Body of pancreas (tissue), 4 donors: ENCODE results near the gene EEFSEC. TPM values are rescaled to one million over a fixed set of nuclear protein-coding genes. Genes with fewer than 3 reads are reported as not detected.
A peak's percentile ranks its signal among the peaks of the same experiment; 100 is the strongest.

Source experiments
- ATAC-seq: fragments of 150-250 bp; one replicate; pipeline ENCODE4 v1.9.1; 2016
- DNase-seq, 4 donors: peaks; one replicate each; pipeline ENCODE4 v3.0.0-alpha.2; 2019
- H3K27ac ChIP-seq, 4 donors: fragments of 200-600 bp; sonication (generic); 1 replicate in 3 of 4; 2 replicates in 1 of 4; pipeline versions ENCODE4 v1.5.1 to v1.6.1; 2016 to 2019; ENCODE audit warnings: mild to moderate bottlenecking in 1 of 4, mixed read lengths in 1 of 4, moderate library complexity in 1 of 4
- H3K27me3 ChIP-seq, 2 donors: fragments of 200-600 bp; sonication (generic); one replicate each; pipeline ENCODE4 v1.6.0; 2016; ENCODE audit warnings: mild to moderate bottlenecking in 1 of 2
- H3K36me3 ChIP-seq, 2 donors: fragments of 200-600 bp; sonication (generic); replicated peaks in 1 of 2; 2 replicates each; pipeline ENCODE4 v1.5.1; 2016; ENCODE audit warnings: low read depth in 2 of 2; ENCODE audit not compliant: insufficient read depth in 1 of 2
- H3K4me1 ChIP-seq: fragments of 200-600 bp; sonication (generic); one replicate; pipeline ENCODE4 v1.6.0; 2016
- H3K4me3 ChIP-seq, 2 donors: fragments of 200-600 bp; sonication (generic); 1 replicate in 1 of 2; 2 replicates in 1 of 2; pipeline ENCODE4 v1.5.1; 2016 to 2019
- H3K9me3 ChIP-seq, 3 donors: fragments of 200-600 bp; sonication (generic); 1 replicate in 2 of 3; 2 replicates in 1 of 3; pipeline ENCODE4 v1.5.1; 2016
- CTCF ChIP-seq, 7 experiments: fragments of 450-650 bp in 4 of 7; fragments of 200-600 bp in 3 of 7; sonication (generic) in 3 of 7; IDR thresholded peaks; one replicate each; pipeline ENCODE4 v1.5.1; 2016 to 2019; ENCODE audit warnings: antibody characterized with exemption in 7 of 7
- POLR2A ChIP-seq, 3 donors: fragments of 450-650 bp; IDR thresholded peaks; one replicate each; pipeline ENCODE4 v1.6.1; 2016; ENCODE audit warnings: antibody characterized with exemption in 3 of 3, mild to moderate bottlenecking in 2 of 3
- WGBS, 2 donors: methylation state at CpG; one replicate each; pipeline ENCODE4 v1.1.5; 2017; 5-methylcytosine and 5-hydroxymethylcytosine counted together
- intact Hi-C: fragments of 100-400 bp; cut with DNase I; formaldehyde crosslinking; loops from one replicate; pipeline ENCODE4 v1.15.1; 2023
- total RNA-seq, 2 donors: library from RNA; depleted of rRNA; stranded (reverse); fragments of >200 nt; gene quantifications; one replicate each; pipeline ENCODE4 v1.1.0, GENCODE V29; 2016

Gene EEFSEC
- total RNA-seq, 2 donors from 2014 or later: 8.6 to 33.0 TPM

- TF ChIP-seq POLR2A (IDR thresholded peaks at IDR 0.05): no peak
- no peak for TF ChIP-seq CTCF (IDR thresholded peaks at IDR 0.05)
- no peaks in the 10 kb centered on the region for H3K27me3 ChIP-seq
- DNase-seq (no peak), ATAC-seq (no peak)
- 65 to 94% methylated on average over 4 of the region's 4 CpGs for WGBS, 2 donors
- no peak overlapping the region for H3K4me3 ChIP-seq
- H3K4me1 ChIP-seq: peaks cover 23% of the 10 kb centered on the region
- no peaks in the 10 kb centered on the region for H3K36me3 ChIP-seq
- intact Hi-C loops: no loop called here
- H3K9me3 ChIP-seq: no peaks in the 10 kb centered on the region
- no peak overlapping the region for H3K27ac ChIP-seq
Measured at GRCh38 chr3:128267541-128267940, 114.3 kb downstream of the EEFSEC start.

- H3K27ac ChIP-seq: no peak overlapping the region
- intact Hi-C loops: no loop called here
- ATAC-seq (no peak), DNase-seq (no peak)
- H3K36me3 ChIP-seq: no peaks in the 10 kb centered on the region
- TF ChIP-seq POLR2A (IDR thresholded peaks at IDR 0.05) (no peak), CTCF (IDR thresholded peaks at IDR 0.05) (no peak)
- no peaks in the 10 kb centered on the region for H3K9me3 ChIP-seq
- peaks cover 23% of the 10 kb centered on the region for H3K4me1 ChIP-seq
- WGBS, 2 donors: 90 to 95% methylated on average over 7 to 11 of the region's 11 CpGs
- H3K4me3 ChIP-seq: no peak overlapping the region
- H3K27me3 ChIP-seq: no peaks in the 10 kb centered on the region
Measured at GRCh38 chr3:128269006-128269775, 115.9 kb downstream of the EEFSEC start.

- no peak for DNase-seq
- 73 to 82% methylated on average over 3 of the region's 3 CpGs for WGBS, 2 donors
- no peak for ATAC-seq
- peaks cover 23% of the 10 kb centered on the region for H3K4me1 ChIP-seq
- no peak for TF ChIP-seq CTCF (IDR thresholded peaks at IDR 0.05)
- no peak for TF ChIP-seq POLR2A (IDR thresholded peaks at IDR 0.05)
- H3K4me3 ChIP-seq: no peak overlapping the region
- no peak overlapping the region for H3K27ac ChIP-seq
- H3K9me3 ChIP-seq: no peaks in the 10 kb centered on the region
- no peaks in the 10 kb centered on the region for H3K27me3 ChIP-seq
- no peaks in the 10 kb centered on the region for H3K36me3 ChIP-seq
- intact Hi-C loops: no loop called here
Measured at GRCh38 chr3:128269796-128270195, 116.5 kb downstream of the EEFSEC start.

- peaks cover 23% of the 10 kb centered on the region for H3K4me1 ChIP-seq
- TF ChIP-seq POLR2A (IDR thresholded peaks at IDR 0.05) (no peak), CTCF (IDR thresholded peaks at IDR 0.05) (no peak)
- no peak overlapping the region for H3K27ac ChIP-seq
- 53 to 55% methylated on average over 7 of the region's 7 CpGs for WGBS, 2 donors
- no peaks in the 10 kb centered on the region for H3K27me3 ChIP-seq
- no peaks in the 10 kb centered on the region for H3K9me3 ChIP-seq
- DNase-seq: peak in 2 of 4 donors; percentile 21 to 50
- H3K36me3 ChIP-seq: no peaks in the 10 kb centered on the region
- intact Hi-C loops: no loop called here
- H3K4me3 ChIP-seq: no peak overlapping the region
- ATAC-seq: peak; percentile 49
Measured at GRCh38 chr3:128270559-128271492, 117.5 kb downstream of the EEFSEC start.
